ENCODE measurements around the gene STXBP5. TPM values are rescaled to one million over a fixed set of nuclear protein-coding genes. Genes with fewer than 3 reads are reported as not detected.

The STXBP5 gene
- total RNA-seq, 2 experiments from 2014 or later = 21.0 to 22.5 TPM

- TF ChIP-seq, protein P1, sequence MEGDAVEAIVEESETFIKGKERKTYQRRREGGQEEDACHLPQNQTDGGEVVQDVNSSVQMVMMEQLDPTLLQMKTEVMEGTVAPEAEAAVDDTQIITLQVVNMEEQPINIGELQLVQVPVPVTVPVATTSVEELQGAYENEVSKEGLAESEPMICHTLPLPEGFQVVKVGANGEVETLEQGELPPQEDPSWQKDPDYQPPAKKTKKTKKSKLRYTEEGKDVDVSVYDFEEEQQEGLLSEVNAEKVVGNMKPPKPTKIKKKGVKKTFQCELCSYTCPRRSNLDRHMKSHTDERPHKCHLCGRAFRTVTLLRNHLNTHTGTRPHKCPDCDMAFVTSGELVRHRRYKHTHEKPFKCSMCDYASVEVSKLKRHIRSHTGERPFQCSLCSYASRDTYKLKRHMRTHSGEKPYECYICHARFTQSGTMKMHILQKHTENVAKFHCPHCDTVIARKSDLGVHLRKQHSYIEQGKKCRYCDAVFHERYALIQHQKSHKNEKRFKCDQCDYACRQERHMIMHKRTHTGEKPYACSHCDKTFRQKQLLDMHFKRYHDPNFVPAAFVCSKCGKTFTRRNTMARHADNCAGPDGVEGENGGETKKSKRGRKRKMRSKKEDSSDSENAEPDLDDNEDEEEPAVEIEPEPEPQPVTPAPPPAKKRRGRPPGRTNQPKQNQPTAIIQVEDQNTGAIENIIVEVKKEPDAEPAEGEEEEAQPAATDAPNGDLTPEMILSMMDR (IDR thresholded peaks at IDR 0.05) = no peak
- H3K9me3 ChIP-seq (ENCODE audit: control insufficient read depth in 1 of 2, insufficient read depth in 1 of 2, low read length in 2 of 2) = no peaks in the 10 kb centered on the region
- ATAC-seq (ENCODE audit: poor library complexity) (no peak), DNase-seq (no peak)
- Mint-ChIP-seq H3K27ac (no peak overlapping the region), H3K36me3 (ENCODE audit: low read depth) (peaks cover 60% of the 10 kb centered on the region), H3K9me3 (no peaks in the 10 kb centered on the region), H3K27me3 (no peaks in the 10 kb centered on the region), H3K4me1 (ENCODE audit: low read depth) (peaks cover 15% of the 10 kb centered on the region), H3K4me3 (no peak overlapping the region)
- H3K36me3 ChIP-seq (ENCODE audit: insufficient read depth, low read length) = no peaks in the 10 kb centered on the region
- intact Hi-C loops (cut with DNase I, micrococcal nuclease) = no loop called here
- CTCF ChIA-PET = no interaction called here
- H3K4me3 ChIP-seq (ENCODE audit: low read length) = no peak overlapping the region
- POLR2A ChIA-PET = no interaction called here
- H3K27me3 ChIP-seq (ENCODE audit: control insufficient read depth in 1 of 2, insufficient read depth in 2 of 2, low read length in 2 of 2) = no peaks in the 10 kb centered on the region
- H3K4me1 ChIP-seq (ENCODE audit: insufficient read depth, low read length) = no peaks in the 10 kb centered on the region
- H3K27ac ChIP-seq (ENCODE audit: low read depth in 1 of 2, low read length in 2 of 2) = no peak overlapping the region
Measured at GRCh38 chr6:147238164-147238563, 33.9 kb downstream of the STXBP5 start.

- TF ChIP-seq, protein P1 (IDR thresholded peaks at IDR 0.05) = no peak
- ATAC-seq (ENCODE audit: poor library complexity) (no peak), DNase-seq (no peak)
- Mint-ChIP-seq H3K36me3 (ENCODE audit: low read depth) (peaks cover 67% of the 10 kb centered on the region), H3K4me3 (no peak overlapping the region), H3K4me1 (ENCODE audit: low read depth) (peaks cover 10% of the 10 kb centered on the region), H3K27me3 (no peaks in the 10 kb centered on the region), H3K9me3 (no peaks in the 10 kb centered on the region), H3K27ac (no peak overlapping the region)
- H3K4me3 ChIP-seq (ENCODE audit: low read length) = no peak overlapping the region
- no peaks in the 10 kb centered on the region for H3K4me1 ChIP-seq (ENCODE audit: insufficient read depth, low read length)
- no peaks in the 10 kb centered on the region for H3K36me3 ChIP-seq (ENCODE audit: insufficient read depth, low read length)
- no peaks in the 10 kb centered on the region for H3K9me3 ChIP-seq (ENCODE audit: control insufficient read depth in 1 of 2, insufficient read depth in 1 of 2, low read length in 2 of 2)
- ChIA-PET POLR2A (no interaction called here), CTCF (no interaction called here)
- no peak overlapping the region for H3K27ac ChIP-seq (ENCODE audit: low read depth in 1 of 2, low read length in 2 of 2)
- intact Hi-C loops (cut with DNase I, micrococcal nuclease) = no loop called here
- H3K27me3 ChIP-seq (ENCODE audit: control insufficient read depth in 1 of 2, insufficient read depth in 2 of 2, low read length in 2 of 2) = no peaks in the 10 kb centered on the region
Measured at GRCh38 chr6:147238906-147239305, 34.7 kb downstream of the STXBP5 start.

- H3K4me3 Mint-ChIP-seq = no peak overlapping the region
- H3K9me3 ChIP-seq (ENCODE audit: control insufficient read depth in 1 of 2, insufficient read depth in 1 of 2, low read length in 2 of 2) = no peaks in the 10 kb centered on the region
- ATAC-seq (ENCODE audit: poor library complexity) (no peak), DNase-seq (no peak)
- H3K27me3 Mint-ChIP-seq = no peaks in the 10 kb centered on the region
- H3K4me1 Mint-ChIP-seq (ENCODE audit: low read depth) = peaks cover 5% of the 10 kb centered on the region
- no peaks in the 10 kb centered on the region for H3K9me3 Mint-ChIP-seq
- H3K36me3 ChIP-seq (ENCODE audit: insufficient read depth, low read length) = no peaks in the 10 kb centered on the region
- intact Hi-C loops (cut with DNase I, micrococcal nuclease) = no loop called here
- H3K27ac ChIP-seq (ENCODE audit: low read depth in 1 of 2, low read length in 2 of 2) = no peak overlapping the region
- no peaks in the 10 kb centered on the region for H3K4me1 ChIP-seq (ENCODE audit: insufficient read depth, low read length)
- ChIA-PET CTCF (interaction anchor here (1.0 to 1.2 kb wide), 2 partner anchors 12 to 22 kb away, joined by 3 read pairs; no protein-coding TSS in a partner anchor), POLR2A (interaction anchor here (0.7 to 0.8 kb wide), 2 partner anchors 10 to 29 kb away, joined by 3 read pairs; no protein-coding TSS in a partner anchor)
- no peaks in the 10 kb centered on the region for H3K27me3 ChIP-seq (ENCODE audit: control insufficient read depth in 1 of 2, insufficient read depth in 2 of 2, low read length in 2 of 2)
- TF ChIP-seq, protein P1 (IDR thresholded peaks at IDR 0.05) = no peak
- no peak overlapping the region for H3K4me3 ChIP-seq (ENCODE audit: low read length)
- no peak overlapping the region for H3K27ac Mint-ChIP-seq
- H3K36me3 Mint-ChIP-seq (ENCODE audit: low read depth) = peaks cover 76% of the 10 kb centered on the region
Measured at GRCh38 chr6:147244832-147245231, 40.6 kb downstream of the STXBP5 start.
